Esophagus (tissue), 2 donors: ENCODE measurements around the gene PRAMEF8. TPM values are rescaled to one million over a fixed set of nuclear protein-coding genes. Genes with fewer than 3 reads are reported as not detected.
"Not testable (repeated sequence)": the region's sequence is repeated elsewhere in the genome, so short reads cannot be mapped to it uniquely, and the experiment has no call there.

Source experiments
- H3K27ac ChIP-seq, 2 donors: one replicate each; pipeline ENCODE4 v1.5.1; 2013; ENCODE audit warnings: low read depth in 2 of 2, mild to moderate bottlenecking in 2 of 2, inconsistent platforms in 1 of 2, low read length in 1 of 2, moderate library complexity in 1 of 2
- H3K27me3 ChIP-seq, 2 donors: one replicate each; pipeline ENCODE4 v1.6.1; 2013; ENCODE audit warnings: low read length in 2 of 2, control low read depth in 1 of 2, mild to moderate bottlenecking in 1 of 2; ENCODE audit not compliant: insufficient read depth in 2 of 2, control insufficient read depth in 1 of 2
- H3K36me3 ChIP-seq, 2 donors: one replicate each; pipeline ENCODE4 v1.6.1; 2013; ENCODE audit warnings: low read length in 1 of 2; ENCODE audit not compliant: control insufficient read depth in 2 of 2, insufficient read depth in 2 of 2
- H3K4me1 ChIP-seq, 2 donors: one replicate each; pipeline ENCODE4 v1.6.1; 2013; ENCODE audit warnings: low read length in 1 of 2; ENCODE audit not compliant: control insufficient read depth in 2 of 2, insufficient read depth in 2 of 2
- H3K4me3 ChIP-seq, 2 donors: one replicate each; pipeline ENCODE4 v1.5.1; 2013; ENCODE audit warnings: low read length in 2 of 2, mild to moderate bottlenecking in 2 of 2, low read depth in 1 of 2, moderate library complexity in 1 of 2
- H3K9me3 ChIP-seq, 2 donors: one replicate each; pipeline ENCODE4 v1.6.1; 2013; ENCODE audit warnings: mild to moderate bottlenecking in 2 of 2, low read depth in 1 of 2, low read length in 1 of 2, moderate library complexity in 1 of 2; ENCODE audit not compliant: control insufficient read depth in 2 of 2, insufficient read depth in 1 of 2
- WGBS, 2 donors: extraction: QIAGEN DNeasy Blood & Tissue Kit; methylation state at CpG; one replicate each; pipeline ENCODE4 v1.1.7; 2013; 5-methylcytosine and 5-hydroxymethylcytosine counted together
- polyA plus RNA-seq, 2 donors: library from polyadenylated mRNA; stranded (reverse); fragments of 200-250 nt; gene quantifications; one replicate each; pipeline ENCODE4 v1.2.3, GENCODE V29; 2013
- donor health status: healthy with polysubstance abuse.
- donor health status: Bipolar disorder and iron deficiency.

PRAMEF8 gene
- polyA plus RNA-seq, 2 donors: 0.01 TPM; not detected in 1

GRCh38 chr1:13253898-13254297 lies 31.0 kb downstream of the PRAMEF8 start, which contains the start of gene PRAMEF5:
TSS of gene PRAMEF5 (plus strand) at chr1:13254198. CDS start at chr1:13259269, 5,071 bp downstream.
- not testable (repeated sequence) for H3K9me3 ChIP-seq, H3K4me1 ChIP-seq
- 81 to 91% methylated on average over 2 of the region's 5 CpGs for WGBS, 2 donors

GRCh38 chr1:13247122-13247521 lies 37.8 kb downstream of the PRAMEF8 start:
- WGBS, 2 donors: 72 to 77% methylated on average over 6 of the region's 7 CpGs
- H3K4me3 ChIP-seq, H3K9me3 ChIP-seq, H3K36me3 ChIP-seq, H3K27me3 ChIP-seq, H3K4me1 ChIP-seq, H3K27ac ChIP-seq: not testable (repeated sequence)

More at GRCh38 chr1:13253898-13254297, 31.0 kb downstream of the PRAMEF8 start, which contains the start of gene PRAMEF5:
- H3K36me3 ChIP-seq, H3K27ac ChIP-seq, H3K4me3 ChIP-seq, H3K27me3 ChIP-seq: not testable (repeated sequence)

GRCh38 chr1:13246554-13246871 lies 38.4 kb downstream of the PRAMEF8 start:
- not testable (repeated sequence) for H3K9me3 ChIP-seq, H3K27ac ChIP-seq, H3K4me1 ChIP-seq, H3K36me3 ChIP-seq, H3K4me3 ChIP-seq, H3K27me3 ChIP-seq
- WGBS, 2 donors: 79 to 81% methylated on average over 2 of the region's 2 CpGs

- not testable (repeated sequence) for H3K27me3 ChIP-seq, H3K27ac ChIP-seq, H3K36me3 ChIP-seq, H3K4me1 ChIP-seq, H3K4me3 ChIP-seq, H3K9me3 ChIP-seq
- 73 to 80% methylated on average over 5 of the region's 5 CpGs for WGBS, 2 donors
Observed at GRCh38 chr1:13245841-13246553, 38.9 kb downstream of the PRAMEF8 start.

- H3K4me3 ChIP-seq, H3K4me1 ChIP-seq, H3K27ac ChIP-seq, H3K9me3 ChIP-seq, H3K27me3 ChIP-seq, H3K36me3 ChIP-seq: not testable (repeated sequence)
- 81 to 85% methylated on average over 9 of the region's 9 CpGs for WGBS, 2 donors
Observed at GRCh38 chr1:13243536-13244263, 41.2 kb downstream of the PRAMEF8 start.

- H3K9me3 ChIP-seq, H3K27ac ChIP-seq, H3K4me1 ChIP-seq, H3K27me3 ChIP-seq, H3K36me3 ChIP-seq, H3K4me3 ChIP-seq: not testable (repeated sequence)
- 85 to 89% methylated on average over 4 of the region's 4 CpGs for WGBS, 2 donors
Observed at GRCh38 chr1:13239633-13240032, 45.3 kb downstream of the PRAMEF8 start.

GRCh38 chr1:13237572-13237971 lies 47.4 kb downstream of the PRAMEF8 start:
- H3K4me3 ChIP-seq, H3K9me3 ChIP-seq, H3K27ac ChIP-seq, H3K4me1 ChIP-seq, H3K36me3 ChIP-seq, H3K27me3 ChIP-seq: not testable (repeated sequence)
- WGBS, 2 donors: 71 to 83% methylated on average over 4 of the region's 4 CpGs

GRCh38 chr1:13234057-13234456 lies 50.9 kb downstream of the PRAMEF8 start:
- WGBS, 2 donors: 63 to 80% methylated on average over 1 of the region's 1 CpG
- H3K27ac ChIP-seq, H3K9me3 ChIP-seq, H3K4me1 ChIP-seq, H3K36me3 ChIP-seq, H3K27me3 ChIP-seq, H3K4me3 ChIP-seq: not testable (repeated sequence)

- not testable (repeated sequence) for H3K27me3 ChIP-seq, H3K4me3 ChIP-seq, H3K9me3 ChIP-seq, H3K36me3 ChIP-seq, H3K27ac ChIP-seq, H3K4me1 ChIP-seq
- WGBS, 2 donors: 63 to 65% methylated on average over 2 of the region's 2 CpGs
Observed at GRCh38 chr1:13232056-13232455, 52.9 kb downstream of the PRAMEF8 start.
